ENCODE measurements around the gene GLIPR2.

DNA sequence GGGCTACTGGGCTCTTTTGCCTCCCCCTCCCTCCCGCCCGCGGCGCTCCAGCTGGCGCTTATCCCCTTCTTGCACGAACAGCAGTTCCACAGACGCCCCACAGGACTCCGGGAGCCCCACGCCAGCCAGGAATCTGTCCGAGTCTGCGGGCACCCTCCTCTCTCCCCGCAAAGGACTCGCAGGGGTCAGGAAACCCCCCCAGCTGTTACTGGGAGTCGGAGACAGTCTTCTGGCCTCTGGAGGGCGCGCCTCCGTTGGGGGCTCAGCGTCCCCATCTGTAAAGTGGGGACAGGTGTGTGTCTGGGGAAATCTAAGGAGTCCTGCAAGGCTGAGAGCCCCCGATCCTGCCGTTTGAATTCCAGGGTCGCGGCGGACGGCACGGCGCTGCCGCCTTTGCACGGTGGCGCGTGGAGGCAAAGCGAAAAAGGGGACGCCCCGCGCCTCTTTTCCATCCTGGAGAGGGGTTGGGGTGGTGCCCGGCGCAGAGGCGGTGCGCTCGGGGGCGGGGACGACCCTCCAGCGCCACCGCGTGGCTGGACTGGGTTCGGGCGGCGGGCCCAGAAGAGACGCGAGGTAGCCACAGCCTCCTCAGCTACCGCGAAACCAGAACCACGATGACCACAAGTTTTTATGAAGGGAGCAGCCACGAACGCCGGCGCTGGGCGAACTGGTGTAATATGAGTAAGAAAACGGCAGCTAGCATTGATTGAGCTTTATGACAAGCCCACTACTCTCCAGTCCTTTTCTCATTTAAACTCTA is 29.8 kb downstream of the GLIPR2 start:
- no peak for TF ChIP-seq GATA2 (IDR thresholded peaks at IDR 0.05; ENCODE audit: low read depth, low read length)
- TF ChIP-seq GATA3 (IDR thresholded peaks at IDR 0.05; ENCODE audit: low read depth, low read length): no peak
